A549 (cell line): Measurements from ENCODE around the gene LRRC9. TPM values are rescaled to one million over a fixed set of nuclear protein-coding genes. Genes with fewer than 3 reads are reported as not detected.

ENCODE experiments used
- ATAC-seq, 2 experiments: fragments of 200-7000 bp in 1 of 2; fragments of >200 bp in 1 of 2; cut with Nextera tagmentation in 1 of 2; cut with Tn5 transposase in 1 of 2; 3 replicates each; pipeline versions ENCODE4 v1.8.0 to v1.9.1; 2018 to 2020; ENCODE audit warnings: mild to moderate bottlenecking in 1 of 2, moderate library complexity in 1 of 2
- CTCF ChIA-PET: fragments of 300-600 bp; sonication (Branson Sonifier 250); formaldehyde crosslinking; extraction: SDS; loops from one replicate; lab custom pipeline; 2021; ENCODE audit warnings: antibody characterized with exemption, inconsistent platforms; lab: Yijun Ruan, JAX
- POLR2A ChIA-PET: fragments of 350-600 bp; formaldehyde crosslinking; extraction: SDS; loops from one replicate; lab custom pipeline; 2021; ENCODE audit warnings: antibody characterized with exemption, inconsistent platforms; lab: Yijun Ruan, JAX
- DNase-seq, 2 experiments: peaks; one replicate each; pipeline versions ENCODE4 v3.0.0 to v3.0.0-alpha.2; 2011 to 2016; ENCODE audit warnings: low read depth in 1 of 2, low spot score in 1 of 2
- FAIRE-seq: peaks from 2 replicates; lab custom pipeline; 2011; peaks lifted over from hg19 to GRCh38; lab: Jason Lieb, UNC
- H3K27ac ChIP-seq, 2 experiments: fragments of >200 bp; sonication (Bioruptor Twin); formaldehyde crosslinking; 3 replicates each; pipeline ENCODE4 v1.5.1; 2016 to 2017
- H3K4me1 ChIP-seq: fragments of >200 bp; sonication (Bioruptor Twin); formaldehyde crosslinking; 3 replicates; pipeline ENCODE4 v1.6.1; 2016
- H3K4me2 ChIP-seq: fragments of >200 bp; sonication (Bioruptor Twin); formaldehyde crosslinking; 3 replicates; pipeline ENCODE4 v1.6.1; 2016
- H3K4me3 ChIP-seq: fragments of >200 bp; sonication (Bioruptor Twin); formaldehyde crosslinking; 3 replicates; pipeline ENCODE4 v1.5.1; 2016
- H3K9me3 ChIP-seq: fragments of >200 bp; sonication (Bioruptor Twin); formaldehyde crosslinking; 3 replicates; pipeline ENCODE4 v1.6.1; 2016
- CBX8 ChIP-seq: fragments of 200-600 bp; sonication (generic); IDR thresholded peaks from 2 replicates; pipeline ENCODE4 v1.6.1; 2016
- CEBPB ChIP-seq, 2 experiments: fragments of >200 bp in 1 of 2; sonication (Bioruptor Twin) in 1 of 2; formaldehyde crosslinking in 1 of 2; IDR thresholded peaks; 2 replicates each; pipeline ENCODE4 v1.6.1; 2012 to 2016
- EHF ChIP-seq: fragments of 250-450 bp; sonication (Bioruptor Pico); IDR thresholded peaks from 2 replicates; pipeline ENCODE4 v1.5.0; 2020; ENCODE audit warnings: mild to moderate bottlenecking
- EHMT2 ChIP-seq: fragments of 200-600 bp; sonication (generic); IDR thresholded peaks from 2 replicates; pipeline ENCODE4 v1.6.1; 2016; ENCODE audit warnings: antibody characterized with exemption, low read depth, mild to moderate bottlenecking, moderate library complexity
- ELK1 ChIP-seq: fragments of 150-350 bp; IDR thresholded peaks from 2 replicates; pipeline ENCODE4 v1.6.1; 2014; ENCODE audit warnings: low read depth, mild to moderate bottlenecking, low read length
- FOSL2 ChIP-seq, 2 experiments: fragments of 450-650 bp in 1 of 2; fragments of >200 bp in 1 of 2; sonication (Bioruptor Twin) in 1 of 2; formaldehyde crosslinking; IDR thresholded peaks; 2 replicates each; pipeline versions ENCODE4 v1.5.0 to v1.6.1; 2016 to 2020; ENCODE audit warnings: mild to moderate bottlenecking in 1 of 2, moderate library complexity in 1 of 2
- HOXB13 ChIP-seq: fragments of 250-450 bp; sonication (Bioruptor Pico); IDR thresholded peaks from 2 replicates; pipeline ENCODE4 v1.5.0; 2020; ENCODE audit warnings: low read depth, mild to moderate bottlenecking, moderate library complexity
- JUN ChIP-seq, 2 experiments: fragments of >200 bp; sonication (Bioruptor Twin); formaldehyde crosslinking; IDR thresholded peaks; 2 replicates in 1 of 2; 3 replicates in 1 of 2; pipeline ENCODE4 v1.6.1; 2016 to 2017
- KDM5A ChIP-seq: fragments of 200-600 bp; sonication (generic); IDR thresholded peaks from 2 replicates; pipeline ENCODE4 v1.6.1; 2016; ENCODE audit warnings: antibody characterized with exemption, mild to moderate bottlenecking
- MAFK ChIP-seq: fragments of 450-650 bp; IDR thresholded peaks from 2 replicates; pipeline ENCODE4 v1.6.1; 2014; ENCODE audit not compliant: partially characterized antibody
- POLR2A ChIP-seq: IDR thresholded peaks from 2 replicates; pipeline ENCODE4 v1.6.1; 2012; ENCODE audit warnings: mild to moderate bottlenecking, low read length
- RAD21 ChIP-seq, 2 experiments: fragments of >200 bp in 1 of 2; sonication (Bioruptor Twin) in 1 of 2; formaldehyde crosslinking in 1 of 2; IDR thresholded peaks in 1 of 2; conservative IDR thresholded peaks in 1 of 2; 2 replicates in 1 of 2; 3 replicates in 1 of 2; pipeline ENCODE4 v1.6.1; 2012 to 2018; ENCODE audit warnings: inconsistent platforms in 1 of 2
- RCOR1 ChIP-seq: fragments of 150-350 bp; IDR thresholded peaks from 2 replicates; pipeline ENCODE4 v1.6.1; 2014; ENCODE audit warnings: antibody characterized with exemption, low read length, low read depth
- RFX5 ChIP-seq: fragments of 450-650 bp; IDR thresholded peaks from 2 replicates; pipeline ENCODE4 v1.7.1; 2014; ENCODE audit warnings: antibody characterized with exemption, mild to moderate bottlenecking, moderate library complexity
- TFCP2L1 ChIP-seq: fragments of 250-450 bp; sonication (Bioruptor Pico); IDR thresholded peaks from 2 replicates; pipeline ENCODE4 v1.5.0; 2021; ENCODE audit warnings: mild to moderate bottlenecking
- ZNF302 ChIP-seq: fragments of 250-450 bp; sonication (Bioruptor Pico); IDR thresholded peaks from 2 replicates; pipeline ENCODE4 v1.9.0; 2021; ENCODE audit warnings: inconsistent platforms, mild to moderate bottlenecking, moderate library complexity
- ZSCAN20 ChIP-seq: fragments of 250-450 bp; sonication (Bioruptor Pico); IDR thresholded peaks from 2 replicates; pipeline ENCODE4 v1.8.0; 2022; ENCODE audit warnings: mild to moderate bottlenecking, moderate library complexity
- whole genome bisulfite sequencing: methylation state at CpG from one replicate; pipeline ENCODE4 v1.1.6; 2017; ENCODE audit errors: missing lambda C conversion rate; 5-methylcytosine and 5-hydroxymethylcytosine counted together
- polyA plus RNA-seq, 4 experiments: library from polyadenylated mRNA; depleted of rRNA in 3 of 4; stranded (reverse); fragments of >200 nt; fragmentation: RNase III in 1 of 4; extraction: RNeasy Plus Mini Kit Qiagen cat#74134 plus additional on column Dnase treatment in 1 of 4; gene quantifications; 2 replicates in 3 of 4; 3 replicates in 1 of 4; pipeline ENCODE4 v1.2.3, GENCODE V29; 2011 to 2017
- TF ChIP-seq, protein P1 (sequence below): fragments of 450-650 bp; IDR thresholded peaks from 2 replicates; pipeline ENCODE4 v1.6.1; 2014; ENCODE audit warnings: antibody characterized with exemption
- TF ChIP-seq, protein P2 (sequence below): IDR thresholded peaks from 2 replicates; pipeline ENCODE4 v1.6.1; 2012; ENCODE audit warnings: low read depth, borderline replicate concordance

Gene LRRC9
- polyA plus RNA-seq, 2 of the 4 experiments (the other 2 are of a cell fraction), result not detected

- Histone ChIP-seq H3K4me2 (no peak overlapping the region), H3K9me3 (no peaks in the 10 kb centered on the region), H3K4me1 (no peaks in the 10 kb centered on the region)
- DNase-seq, result no peak
- FAIRE-seq, result no peak
- CTCF ChIA-PET, result no interaction called here
- no peak for ATAC-seq
- TF ChIP-seq, protein P1, sequence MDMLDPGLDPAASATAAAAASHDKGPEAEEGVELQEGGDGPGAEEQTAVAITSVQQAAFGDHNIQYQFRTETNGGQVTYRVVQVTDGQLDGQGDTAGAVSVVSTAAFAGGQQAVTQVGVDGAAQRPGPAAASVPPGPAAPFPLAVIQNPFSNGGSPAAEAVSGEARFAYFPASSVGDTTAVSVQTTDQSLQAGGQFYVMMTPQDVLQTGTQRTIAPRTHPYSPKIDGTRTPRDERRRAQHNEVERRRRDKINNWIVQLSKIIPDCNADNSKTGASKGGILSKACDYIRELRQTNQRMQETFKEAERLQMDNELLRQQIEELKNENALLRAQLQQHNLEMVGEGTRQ, result no peak
- TF ChIP-seq RAD21 (conservative IDR thresholded peaks at IDR 0.05 in 1 of 2, IDR thresholded peaks at IDR 0.05 in 1 of 2) (no peak), RFX5 (no peak), POLR2A (no peak), KDM5A (no peak), HOXB13 (CRISPR knock-in tag) (no peak), ELK1 (no peak)
- TF ChIP-seq, all 56 proteins: peak for 0
- 88% methylated on average over 4 of the region's 4 CpGs for WGBS
- POLR2A ChIA-PET, result no interaction called here
- Histone ChIP-seq H3K27ac (no peak overlapping the region), H3K4me3 (no peak overlapping the region)
These were observed 187.5 kb downstream of the LRRC9 start for GRCh38 chr14:60107477-60107876.

DNA sequence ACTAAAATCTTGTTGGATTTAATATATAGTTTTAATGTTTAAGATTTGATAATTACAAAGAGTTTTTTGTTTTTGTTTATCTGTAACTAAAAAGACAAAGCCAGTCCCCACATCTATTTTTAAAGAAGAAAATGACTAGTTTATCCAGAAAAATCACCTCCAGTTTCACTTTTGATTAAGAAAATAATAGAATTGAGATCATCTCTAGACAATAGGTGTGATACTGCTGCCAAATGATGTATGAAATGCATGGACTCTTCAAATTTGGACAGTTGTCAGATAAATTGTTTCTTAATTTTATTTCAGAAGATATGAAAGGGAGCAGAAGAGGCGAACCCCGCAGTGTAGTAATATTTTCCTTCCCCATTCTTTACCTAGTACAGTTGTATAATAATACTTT lies 191.8 kb downstream of the LRRC9 start:
- FAIRE-seq, result no peak
- DNase-seq, result no peak
- ChIA-PET CTCF (no interaction called here), POLR2A (no interaction called here)
- H3K27ac ChIP-seq, result no peak overlapping the region
- no peak overlapping the region for H3K4me2 ChIP-seq
- 97% methylated on average over 2 of the region's 2 CpGs for WGBS
- no peak overlapping the region for H3K4me3 ChIP-seq
- ATAC-seq, result no peak
- no peaks in the 10 kb centered on the region for H3K4me1 ChIP-seq
- TF ChIP-seq FOSL2 (IDR thresholded peaks at IDR 0.05), result no peak
- no peak for TF ChIP-seq FOSL2 (CRISPR knock-in tag; IDR thresholded peaks at IDR 0.05)
- no peak for TF ChIP-seq EHMT2
- TF ChIP-seq ZSCAN20, result no peak
- TF ChIP-seq CBX8, result no peak
- no peak for TF ChIP-seq MAFK
- TF ChIP-seq RCOR1, result no peak
- no peak for TF ChIP-seq ZNF302 (CRISPR knock-in tag)
- TF ChIP-seq, protein P2, sequence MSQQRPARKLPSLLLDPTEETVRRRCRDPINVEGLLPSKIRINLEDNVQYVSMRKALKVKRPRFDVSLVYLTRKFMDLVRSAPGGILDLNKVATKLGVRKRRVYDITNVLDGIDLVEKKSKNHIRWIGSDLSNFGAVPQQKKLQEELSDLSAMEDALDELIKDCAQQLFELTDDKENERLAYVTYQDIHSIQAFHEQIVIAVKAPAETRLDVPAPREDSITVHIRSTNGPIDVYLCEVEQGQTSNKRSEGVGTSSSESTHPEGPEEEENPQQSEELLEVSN, result no peak
- no peak for TF ChIP-seq JUN (IDR thresholded peaks at IDR 0.05)
- no peak for TF ChIP-seq CEBPB (IDR thresholded peaks at IDR 0.05)
- TF ChIP-seq TFCP2L1, result no peak
- TF ChIP-seq EHF (CRISPR knock-in tag), result no peak
- TF ChIP-seq, all 56 proteins: peak for 0
- H3K9me3 ChIP-seq, result no peaks in the 10 kb centered on the region

Other genes with a start within 250 kb of the LRRC9 start
- 0.09 TPM in 1 of 2 replicates, not detected in the other for gene RTN1, start 49.4 kb upstream of the LRRC9 start, polyA plus RNA-seq (2011; rRNA removed)
- gene RTN1, start 49.4 kb upstream of the LRRC9 start, polyA plus RNA-seq (2017; fragmentation: RNase III; extraction: RNeasy Plus Mini Kit Qiagen cat#74134 plus additional on column Dnase treatment), result 0.07 TPM in 1 of 3 replicates, not detected in the others
- gene PCNX4, start 171.8 kb downstream of the LRRC9 start, polyA plus RNA-seq (2011; rRNA removed), result 51.0 and 94.5 TPM in 2 replicates
- gene PCNX4, start 171.8 kb downstream of the LRRC9 start, polyA plus RNA-seq (2017; fragmentation: RNase III; extraction: RNeasy Plus Mini Kit Qiagen cat#74134 plus additional on column Dnase treatment), result 24.2 to 26.0 TPM (median 24.4 TPM) in 3 replicates
- 74.4 and 97.5 TPM in 2 replicates for gene DHRS7, start 245.3 kb downstream of the LRRC9 start, polyA plus RNA-seq (2011; rRNA removed)
- 69.2 to 79.1 TPM (median 75.4 TPM) in 3 replicates for gene DHRS7, start 245.3 kb downstream of the LRRC9 start, polyA plus RNA-seq (2017; fragmentation: RNase III; extraction: RNeasy Plus Mini Kit Qiagen cat#74134 plus additional on column Dnase treatment)